GM23338 (cell line): Measurements from ENCODE around the gene EDN2. TPM values are rescaled to one million over a fixed set of nuclear protein-coding genes. Genes with fewer than 3 reads are reported as not detected.

Experiments used
- ATAC-seq: fragments of 200-7000 bp; cut with Tn5 transposase; 3 replicates; pipeline ENCODE4 v1.9.1; 2020
- DNase-seq: peaks from one replicate; pipeline ENCODE4 v3.0.0-alpha.2; 2015; ENCODE audit warnings: low spot score
- H2AFZ ChIP-seq: fragments of 200-600 bp; sonication (generic); 2 replicates; pipeline ENCODE4 v1.8.0; 2016; ENCODE audit warnings: antibody characterized with exemption, mild to moderate bottlenecking, moderate library complexity
- H3F3A ChIP-seq: fragments of 200-600 bp; sonication (generic); replicated peaks from 2 replicates; pipeline ENCODE4 v1.8.0; 2017; ENCODE audit warnings: antibody characterized with exemption, mixed run types, low read depth
- H3K27ac ChIP-seq: fragments of 200-600 bp; sonication (generic); 2 replicates; pipeline ENCODE4 v1.6.1; 2016; ENCODE audit warnings: low read depth
- H3K27me3 ChIP-seq: fragments of 200-600 bp; sonication (generic); 2 replicates; pipeline ENCODE4 v1.8.0; 2016; ENCODE audit warnings: mild to moderate bottlenecking, mixed run types, moderate library complexity; ENCODE audit not compliant: insufficient read depth
- H3K36me3 ChIP-seq: fragments of 200-600 bp; sonication (generic); 2 replicates; pipeline ENCODE4 v1.8.0; 2016; ENCODE audit warnings: mild to moderate bottlenecking; ENCODE audit not compliant: insufficient read depth
- H3K4me1 ChIP-seq: fragments of 200-600 bp; sonication (generic); 2 replicates; pipeline ENCODE4 v1.8.0; 2016; ENCODE audit warnings: mild to moderate bottlenecking, moderate library complexity; ENCODE audit not compliant: insufficient read depth
- H3K4me2 ChIP-seq: fragments of 200-600 bp; sonication (generic); 2 replicates; pipeline ENCODE4 v1.7.1; 2017; ENCODE audit warnings: mixed run types
- H3K4me3 ChIP-seq: fragments of 200-600 bp; sonication (generic); 2 replicates; pipeline ENCODE4 v1.6.1; 2016; ENCODE audit warnings: mixed run types
- H3K79me2 ChIP-seq: fragments of 200-600 bp; sonication (generic); replicated peaks from 2 replicates; pipeline ENCODE4 v1.8.0; 2017; ENCODE audit warnings: mild to moderate bottlenecking; ENCODE audit not compliant: insufficient read depth
- H3K9me2 ChIP-seq: fragments of 200-600 bp; sonication (generic); 2 replicates; pipeline ENCODE4 v1.8.0; 2017; ENCODE audit not compliant: insufficient read depth
- H4K20me1 ChIP-seq: fragments of 200-600 bp; sonication (generic); replicated peaks from 2 replicates; pipeline ENCODE4 v1.8.0; 2017; ENCODE audit warnings: mild to moderate bottlenecking; ENCODE audit not compliant: insufficient read depth
- H3K27ac Mint-ChIP-seq: 2 replicates; pipeline ENCODE4 v1.8.0; 2020; ENCODE audit warnings: inconsistent platforms, mild to moderate bottlenecking, moderate library complexity, mixed read lengths
- H3K27me3 Mint-ChIP-seq: 3 replicates; pipeline ENCODE4 v1.8.0; 2022; ENCODE audit warnings: low read depth, mild to moderate bottlenecking, moderate library complexity, mixed read lengths, inconsistent platforms; ENCODE audit not compliant: insufficient read depth, poor library complexity
- H3K36me3 Mint-ChIP-seq: 3 replicates; pipeline ENCODE4 v1.8.0; 2021; ENCODE audit warnings: low read depth, mild to moderate bottlenecking, inconsistent platforms, moderate library complexity, mixed read lengths
- H3K4me1 Mint-ChIP-seq: 3 replicates; pipeline ENCODE4 v1.8.0; 2020; ENCODE audit warnings: mild to moderate bottlenecking, inconsistent platforms, mixed read lengths
- H3K4me3 Mint-ChIP-seq: 3 replicates; pipeline ENCODE4 v1.8.0; 2021; ENCODE audit warnings: moderate library complexity, mild to moderate bottlenecking, inconsistent platforms, mixed read lengths
- H3K9me3 Mint-ChIP-seq: 3 replicates; pipeline ENCODE4 v1.8.0; 2020; ENCODE audit warnings: moderate library complexity, mild to moderate bottlenecking, inconsistent platforms, mixed read lengths
- CREB1 ChIP-seq: fragments of 250-450 bp; sonication (Bioruptor Pico); IDR thresholded peaks from 2 replicates; pipeline ENCODE4 v1.5.0; 2020; ENCODE audit warnings: low read depth, mild to moderate bottlenecking, moderate library complexity
- CTCF ChIP-seq, 2 experiments: fragments of 200-600 bp in 1 of 2; sonication (generic) in 1 of 2; conservative IDR thresholded peaks; 2 replicates each; pipeline versions ENCODE4 v1.5.1 to v1.6.1; 2016 to 2017; ENCODE audit warnings: antibody characterized with exemption in 2 of 2, low read depth in 2 of 2, mild to moderate bottlenecking in 2 of 2, moderate library complexity in 1 of 2
- EZH2 ChIP-seq: fragments of 200-600 bp; sonication (generic); IDR thresholded peaks from one replicate; pipeline ENCODE4 v1.8.0; 2017; ENCODE audit warnings: antibody characterized with exemption, mild to moderate bottlenecking, low read depth; ENCODE audit not compliant: unreplicated experiment
- EZH2phosphoT487 ChIP-seq: fragments of 200-600 bp; sonication (generic); IDR thresholded peaks from one replicate; pipeline ENCODE4 v1.8.1; 2018; ENCODE audit warnings: antibody characterized with exemption; ENCODE audit not compliant: unreplicated experiment
- JUNB ChIP-seq: IDR thresholded peaks from one replicate; pipeline ENCODE4 v1.6.1; 2016; ENCODE audit warnings: antibody characterized with exemption; ENCODE audit not compliant: unreplicated experiment
- NANOG ChIP-seq: IDR thresholded peaks from 2 replicates; pipeline ENCODE4 v1.6.1; 2016; ENCODE audit warnings: antibody characterized with exemption, borderline replicate concordance
- REST ChIP-seq: IDR thresholded peaks from one replicate; pipeline ENCODE4 v1.6.1; 2018; ENCODE audit warnings: antibody characterized with exemption; ENCODE audit not compliant: unreplicated experiment
- STAT1 ChIP-seq: IDR thresholded peaks from one replicate; pipeline ENCODE4 v1.6.1; 2016; ENCODE audit warnings: antibody characterized with exemption; ENCODE audit not compliant: unreplicated experiment
- ZNF114 ChIP-seq: fragments of 250-450 bp; sonication (Bioruptor Pico); IDR thresholded peaks from 2 replicates; pipeline ENCODE4 v1.5.0; 2020; ENCODE audit warnings: mild to moderate bottlenecking, moderate library complexity
- ZNF331 ChIP-seq: fragments of 250-450 bp; sonication (Bioruptor Pico); IDR thresholded peaks from 2 replicates; pipeline ENCODE4 v1.5.0; 2020; ENCODE audit warnings: low read depth, mild to moderate bottlenecking, moderate library complexity
- ZNF462 ChIP-seq: fragments of 250-450 bp; sonication (Bioruptor Pico); IDR thresholded peaks from 2 replicates; pipeline ENCODE4 v1.5.0; 2020; ENCODE audit warnings: mild to moderate bottlenecking, moderate library complexity
- polyA plus RNA-seq: library from polyadenylated mRNA; unstranded; fragments of >200 nt; fragmentation: Nextera tagmentation; extraction: Ambion mirVana; gene quantifications from 2 replicates; pipeline ENCODE4 v1.2.1, GENCODE V29; 2016
- total RNA-seq: library from RNA; depleted of rRNA; stranded (reverse); fragments of >200 nt; shearing (Covaris generic); gene quantifications from 2 replicates; pipeline ENCODE4 v1.2.3, GENCODE V29; 2014
- TF ChIP-seq, protein P1 (sequence below): IDR thresholded peaks from 2 replicates; pipeline ENCODE4 v1.6.1; 2016; ENCODE audit warnings: antibody characterized with exemption

The EDN2 gene
- total and polyA plus RNA-seq, 2 experiments from 2014 or later, result not detected

GRCh38 chr1:41438711-41439110 is 45.8 kb downstream of the EDN2 start:
- H3K36me3 Mint-ChIP-seq, result no peaks in the 10 kb centered on the region; the same call in 2 of the 3 replicates

More at GRCh38 chr1:41438711-41439110, 45.8 kb downstream of the EDN2 start:
- no peaks in the 10 kb centered on the region for H3K79me2 ChIP-seq
- Mint-ChIP-seq H3K9me3 (peaks cover 2% of the 10 kb centered on the region; the same call in 2 of the 3 replicates), H3K4me3 (no peak overlapping the region), H3K27me3 (peaks cover 12% of the 10 kb centered on the region), H3K4me1 (peaks cover 9% of the 10 kb centered on the region), H3K27ac (no peak overlapping the region)
- no peak overlapping the region for H2AFZ ChIP-seq
- no peak overlapping the region for H3K27ac ChIP-seq
- TF ChIP-seq STAT1 (no peak), ZNF114 (no peak), EZH2 (no peak), ZNF331 (no peak), CREB1 (no peak), NANOG (no peak), REST (no peak), JUNB (no peak), EZH2phosphoT487 (no peak), ZNF462 (CRISPR knock-in tag) (no peak), CTCF (conservative IDR thresholded peaks at IDR 0.05; ENCODE audit: low read depth in 2 of 2) (no peak)
- TF ChIP-seq, protein P1, sequence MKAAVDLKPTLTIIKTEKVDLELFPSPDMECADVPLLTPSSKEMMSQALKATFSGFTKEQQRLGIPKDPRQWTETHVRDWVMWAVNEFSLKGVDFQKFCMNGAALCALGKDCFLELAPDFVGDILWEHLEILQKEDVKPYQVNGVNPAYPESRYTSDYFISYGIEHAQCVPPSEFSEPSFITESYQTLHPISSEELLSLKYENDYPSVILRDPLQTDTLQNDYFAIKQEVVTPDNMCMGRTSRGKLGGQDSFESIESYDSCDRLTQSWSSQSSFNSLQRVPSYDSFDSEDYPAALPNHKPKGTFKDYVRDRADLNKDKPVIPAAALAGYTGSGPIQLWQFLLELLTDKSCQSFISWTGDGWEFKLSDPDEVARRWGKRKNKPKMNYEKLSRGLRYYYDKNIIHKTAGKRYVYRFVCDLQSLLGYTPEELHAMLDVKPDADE, result no peak
- no peaks in the 10 kb centered on the region for H3K27me3 ChIP-seq
- no peaks in the 10 kb centered on the region for H3K9me2 ChIP-seq
- no peak overlapping the region for H3K4me2 ChIP-seq
- no peak for DNase-seq
- no peaks in the 10 kb centered on the region for H4K20me1 ChIP-seq
- H3K4me1 ChIP-seq, result no peaks in the 10 kb centered on the region
- no peaks in the 10 kb centered on the region for H3F3A ChIP-seq
- H3K4me3 ChIP-seq, result no peak overlapping the region
- H3K36me3 ChIP-seq, result no peaks in the 10 kb centered on the region
- ATAC-seq, result no peak
